Skeletal muscle tissue (tissue), 4 donors: ENCODE results near the gene TRIM2. TPM values are rescaled to one million over a fixed set of nuclear protein-coding genes. Genes with fewer than 3 reads are reported as not detected.

Experiments used
- H3K27ac ChIP-seq: one replicate; pipeline ENCODE4 v1.7.0; 2013; ENCODE audit warnings: mild to moderate bottlenecking, low read depth, low read length, inconsistent platforms
- H3K27me3 ChIP-seq, 3 donors: one replicate each; pipeline ENCODE4 v1.7.0; 2013; ENCODE audit warnings: low read length in 3 of 3; ENCODE audit not compliant: control insufficient read depth in 3 of 3, insufficient read depth in 3 of 3
- H3K36me3 ChIP-seq, 3 donors: one replicate each; pipeline ENCODE4 v1.7.0; 2013; ENCODE audit warnings: low read length in 3 of 3; ENCODE audit not compliant: control insufficient read depth in 3 of 3, insufficient read depth in 3 of 3
- H3K4me1 ChIP-seq, 3 donors: one replicate each; pipeline ENCODE4 v1.7.0; 2013; ENCODE audit warnings: low read length in 3 of 3, mild to moderate bottlenecking in 3 of 3; ENCODE audit not compliant: control insufficient read depth in 3 of 3, insufficient read depth in 3 of 3
- H3K4me3 ChIP-seq, 3 donors: one replicate each; pipeline ENCODE4 v1.7.0; 2013; ENCODE audit warnings: low read length in 3 of 3
- H3K9ac ChIP-seq, 3 donors: one replicate each; pipeline ENCODE4 v1.7.0; 2013; ENCODE audit warnings: low read length in 3 of 3, mild to moderate bottlenecking in 3 of 3, moderate library complexity in 2 of 3, low read depth in 1 of 3
- H3K9me3 ChIP-seq, 3 donors: one replicate each; pipeline ENCODE4 v1.7.0; 2013; ENCODE audit warnings: low read length in 3 of 3; ENCODE audit not compliant: control insufficient read depth in 3 of 3
- total RNA-seq: library from RNA; depleted of rRNA; stranded (reverse); fragments of >200 nt; gene quantifications from one replicate; pipeline ENCODE4 v1.2.3, GENCODE V29; 2014
- donor health status: Osteomylitis.

Gene TRIM2
- total RNA-seq, 1 donor from 2014 or later = 21.4 TPM

- Histone ChIP-seq H3K27me3 (no peaks in the 10 kb centered on the region), H3K9ac (no peak overlapping the region), H3K27ac (no peak overlapping the region), H3K36me3 (no peaks in the 10 kb centered on the region), H3K9me3 (no peaks in the 10 kb centered on the region), H3K4me1 (peaks cover 13 to 14% (median 13%) of the 10 kb centered on the region in 3 donors), H3K4me3 (no peak overlapping the region)
Observed at GRCh38 chr4:153220682-153221395, 16.6 kb downstream of the TRIM2 start.

- no peaks in the 10 kb centered on the region for H3K27me3 ChIP-seq
- H3K27ac ChIP-seq = peak overlapping the region; percentile 79
- H3K4me1 ChIP-seq = peaks cover 13 to 14% (median 13%) of the 10 kb centered on the region in 3 donors
- H3K9ac ChIP-seq = peak overlapping the region; percentile 83 to 95 (median 93)
- peak overlapping the region; percentile 83 to 88 (median 86) for H3K4me3 ChIP-seq
- no peaks in the 10 kb centered on the region for H3K9me3 ChIP-seq
- no peaks in the 10 kb centered on the region for H3K36me3 ChIP-seq
Observed at GRCh38 chr4:153221783-153222706, 17.8 kb downstream of the TRIM2 start.

- H3K27me3 ChIP-seq = no peaks in the 10 kb centered on the region
- peak overlapping the region; percentile 83 to 88 (median 86) for H3K4me3 ChIP-seq
- no peaks in the 10 kb centered on the region for H3K36me3 ChIP-seq
- H3K9me3 ChIP-seq = no peaks in the 10 kb centered on the region
- peak overlapping the region; percentile 79 for H3K27ac ChIP-seq
- H3K9ac ChIP-seq = peak overlapping the region; percentile 83 to 95 (median 93)
- H3K4me1 ChIP-seq = peaks cover 13 to 17% (median 13%) of the 10 kb centered on the region in 3 donors
Observed at GRCh38 chr4:153222707-153223426, 18.6 kb downstream of the TRIM2 start.

GRCh38 chr4:153223427-153223801 is 19.2 kb downstream of the TRIM2 start:
- Histone ChIP-seq H3K4me3 (peak overlapping the region; percentile 83 to 88 (median 86)), H3K9me3 (no peaks in the 10 kb centered on the region), H3K27me3 (no peaks in the 10 kb centered on the region), H3K9ac (peak overlapping the region; percentile 83 to 95 (median 93)), H3K36me3 (no peaks in the 10 kb centered on the region), H3K4me1 (peaks cover 13 to 17% (median 16%) of the 10 kb centered on the region in 3 donors), H3K27ac (peak overlapping the region; percentile 79)

- Histone ChIP-seq H3K4me3 (peak overlapping the region; percentile 83 to 88 (median 86)), H3K27me3 (no peaks in the 10 kb centered on the region), H3K9me3 (no peaks in the 10 kb centered on the region), H3K27ac (no peak overlapping the region), H3K9ac (peak overlapping the region; percentile 83 to 95 (median 93)), H3K36me3 (no peaks in the 10 kb centered on the region), H3K4me1 (peaks cover 13 to 17% (median 16%) of the 10 kb centered on the region in 3 donors)
Observed at GRCh38 chr4:153223930-153224329, 19.7 kb downstream of the TRIM2 start.

- no peaks in the 10 kb centered on the region for H3K27me3 ChIP-seq
- no peak overlapping the region for H3K9ac ChIP-seq
- H3K9me3 ChIP-seq = no peaks in the 10 kb centered on the region
- H3K36me3 ChIP-seq = no peaks in the 10 kb centered on the region
- peak overlapping the region in 1 of 3 donors; percentile 86 for H3K4me3 ChIP-seq
- no peak overlapping the region for H3K27ac ChIP-seq
- peaks cover 13 to 17% (median 16%) of the 10 kb centered on the region in 3 donors for H3K4me1 ChIP-seq
Observed at GRCh38 chr4:153224474-153224873, 20.2 kb downstream of the TRIM2 start.

GRCh38 chr4:153227469-153228075 is 23.3 kb downstream of the TRIM2 start:
- no peaks in the 10 kb centered on the region for H3K27me3 ChIP-seq
- no peaks in the 10 kb centered on the region for H3K36me3 ChIP-seq
- peaks cover 7 to 15% (median 12%) of the 10 kb centered on the region in 3 donors for H3K4me1 ChIP-seq
- no peak overlapping the region for H3K27ac ChIP-seq
- no peak overlapping the region for H3K4me3 ChIP-seq
- no peaks in the 10 kb centered on the region for H3K9me3 ChIP-seq
- no peak overlapping the region for H3K9ac ChIP-seq

GRCh38 chr4:153228512-153229140 is 24.4 kb downstream of the TRIM2 start:
- no peaks in the 10 kb centered on the region for H3K9me3 ChIP-seq
- no peaks in the 10 kb centered on the region for H3K36me3 ChIP-seq
- peaks cover 10 to 20% (median 17%) of the 10 kb centered on the region in 3 donors for H3K4me1 ChIP-seq
- H3K4me3 ChIP-seq = no peak overlapping the region
- H3K9ac ChIP-seq = no peak overlapping the region
- no peaks in the 10 kb centered on the region for H3K27me3 ChIP-seq
- no peak overlapping the region for H3K27ac ChIP-seq

- Histone ChIP-seq H3K27me3 (no peaks in the 10 kb centered on the region), H3K9ac (no peak overlapping the region), H3K36me3 (no peaks in the 10 kb centered on the region), H3K4me3 (no peak overlapping the region), H3K27ac (no peak overlapping the region), H3K4me1 (peaks cover 12 to 20% (median 19%) of the 10 kb centered on the region in 3 donors), H3K9me3 (no peaks in the 10 kb centered on the region)
Observed at GRCh38 chr4:153229545-153229944, 25.3 kb downstream of the TRIM2 start.
